GM12878 (cell line): ENCODE measurements around the gene RCN2.

Experiments
- BRCA1 ChIP-seq: IDR thresholded peaks from 2 replicates; pipeline ENCODE4 v1.6.1; 2011; ENCODE audit warnings: low read depth, low read length, improper control_type of control experiment
- CTCF ChIP-seq, 3 experiments: IDR thresholded peaks in 2 of 3; conservative IDR thresholded peaks in 1 of 3; 2 replicates each; pipeline ENCODE4 v1.5.1; 2011; ENCODE audit warnings: low read depth in 3 of 3, low read length in 3 of 3, mild to moderate bottlenecking in 3 of 3, control low read depth in 2 of 3, moderate library complexity in 2 of 3, inconsistent platforms in 1 of 3, mixed read lengths in 1 of 3; ENCODE audit not compliant: control insufficient read depth in 2 of 3, insufficient read depth in 1 of 3; ENCODE audit errors: extremely low read depth in 1 of 3
- POLR2AphosphoS2 ChIP-seq: IDR thresholded peaks from 2 replicates; pipeline ENCODE4 v1.6.1; 2011; ENCODE audit warnings: low read depth, mild to moderate bottlenecking, low read length, improper control_type of control experiment, moderate library complexity
- PRDM15 ChIP-seq: fragments of 450-650 bp; formaldehyde crosslinking; IDR thresholded peaks from 2 replicates; pipeline ENCODE4 v1.4.0; 2020; ENCODE audit warnings: mild to moderate bottlenecking, moderate library complexity
- TARDBP ChIP-seq: IDR thresholded peaks from 2 replicates; pipeline ENCODE4 v1.6.1; 2016; ENCODE audit warnings: borderline replicate concordance
- ZNF274 ChIP-seq: IDR thresholded peaks from one replicate; pipeline ENCODE4 v1.8.0; 2011; ENCODE audit not compliant: insufficient read length, insufficient read depth

GRCh38 chr15:76987896-76988860, 56.6 kb downstream of the RCN2 start:
- TF ChIP-seq CTCF (IDR thresholded peaks at IDR 0.05 in 2 of 3, conservative IDR thresholded peaks at IDR 0.05 in 1 of 3; ENCODE audit: control insufficient read depth in 2 of 3, extremely low read depth in 1 of 3, insufficient read depth in 1 of 3, low read depth in 3 of 3, low read length in 3 of 3) (no peak), ZNF274 (no peak), BRCA1 (no peak), PRDM15 (CRISPR knock-in tag) (no peak), POLR2AphosphoS2 (no peak), TARDBP (no peak)
